ENCODE measurements around the gene SNAPIN. TPM values are rescaled to one million over a fixed set of nuclear protein-coding genes. Genes with fewer than 3 reads are reported as not detected.
A peak's percentile ranks its signal among the peaks of the same experiment; 100 is the strongest.

SNAPIN gene
- total and polyA plus RNA-seq, 9 of the 15 experiments (the other 6 are each of a cell fraction or from before 2014, with no cell fraction given), result 11.2 to 43.9 (median 32.3) TPM

- Histone ChIP-seq H4K20me1 (replicated peaks; ENCODE audit: control insufficient read depth, insufficient read depth, low read length) (no peaks in the 10 kb centered on the region; the same call in 1 of the 2 replicates), H3K4me2 (ENCODE audit: insufficient read depth, low read length) (peak overlapping the region; percentile 88), H3K9me3 (replicated peaks; ENCODE audit: control insufficient read depth, insufficient read depth, low read depth, low read length) (no peaks in the 10 kb centered on the region), H2AFZ (ENCODE audit: low read depth, low read length) (no peak overlapping the region), H3K9ac (ENCODE audit: insufficient read depth in 1 of 2, low read depth in 2 of 2, low read length in 2 of 2) (peak overlapping the region; percentile 90 to 100), H3K36me3 (ENCODE audit: control insufficient read depth, insufficient read depth, low read length) (peaks cover 54% of the 10 kb centered on the region), H3K79me2 (ENCODE audit: control insufficient read depth, insufficient read depth, low read length) (peaks cover 56% of the 10 kb centered on the region), H3K27me3 (ENCODE audit: control insufficient read depth in 2 of 2, insufficient read depth in 2 of 2, low read length in 2 of 2) (no peaks in the 10 kb centered on the region), H3K9me1 (ENCODE audit: control insufficient read depth, insufficient read depth, low read length) (no peaks in the 10 kb centered on the region), H3K4me1 (replicated peaks in 1 of 2; ENCODE audit: control insufficient read depth in 2 of 2, insufficient read depth in 2 of 2, low read length in 2 of 2) (peaks cover 10 to 13% of the 10 kb centered on the region in 2 experiments; a peak in 4 of 5 replicates), H3K27ac (ENCODE audit: extremely low read depth, low read depth, low read length) (0 out of 3 replicates have a peak overlapping the region, but pooled peaks have one; percentile 6), H3K4me3 (peak overlapping the region; percentile 89)
- FAIRE-seq (no peak), DNase-seq (ENCODE audit: extremely low read depth in 1 of 4, low spot score in 3 of 4) (no peak), ATAC-seq (no peak)
- TF ChIP-seq, protein P1, sequence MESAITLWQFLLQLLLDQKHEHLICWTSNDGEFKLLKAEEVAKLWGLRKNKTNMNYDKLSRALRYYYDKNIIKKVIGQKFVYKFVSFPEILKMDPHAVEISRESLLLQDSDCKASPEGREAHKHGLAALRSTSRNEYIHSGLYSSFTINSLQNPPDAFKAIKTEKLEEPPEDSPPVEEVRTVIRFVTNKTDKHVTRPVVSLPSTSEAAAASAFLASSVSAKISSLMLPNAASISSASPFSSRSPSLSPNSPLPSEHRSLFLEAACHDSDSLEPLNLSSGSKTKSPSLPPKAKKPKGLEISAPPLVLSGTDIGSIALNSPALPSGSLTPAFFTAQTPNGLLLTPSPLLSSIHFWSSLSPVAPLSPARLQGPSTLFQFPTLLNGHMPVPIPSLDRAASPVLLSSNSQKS (CRISPR knock-in tag; IDR thresholded peaks at IDR 0.05), result no peak
- TF ChIP-seq, protein P2, sequence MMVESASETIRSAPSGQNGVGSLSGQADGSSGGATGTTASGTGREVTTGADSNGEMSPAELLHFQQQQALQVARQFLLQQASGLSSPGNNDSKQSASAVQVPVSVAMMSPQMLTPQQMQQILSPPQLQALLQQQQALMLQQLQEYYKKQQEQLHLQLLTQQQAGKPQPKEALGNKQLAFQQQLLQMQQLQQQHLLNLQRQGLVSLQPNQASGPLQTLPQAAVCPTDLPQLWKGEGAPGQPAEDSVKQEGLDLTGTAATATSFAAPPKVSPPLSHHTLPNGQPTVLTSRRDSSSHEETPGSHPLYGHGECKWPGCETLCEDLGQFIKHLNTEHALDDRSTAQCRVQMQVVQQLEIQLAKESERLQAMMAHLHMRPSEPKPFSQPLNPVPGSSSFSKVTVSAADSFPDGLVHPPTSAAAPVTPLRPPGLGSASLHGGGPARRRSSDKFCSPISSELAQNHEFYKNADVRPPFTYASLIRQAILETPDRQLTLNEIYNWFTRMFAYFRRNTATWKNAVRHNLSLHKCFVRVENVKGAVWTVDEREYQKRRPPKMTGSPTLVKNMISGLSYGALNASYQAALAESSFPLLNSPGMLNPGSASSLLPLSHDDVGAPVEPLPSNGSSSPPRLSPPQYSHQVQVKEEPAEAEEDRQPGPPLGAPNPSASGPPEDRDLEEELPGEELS (CRISPR knock-in tag; IDR thresholded peaks at IDR 0.05; ENCODE audit: borderline replicate concordance), result no peak
- TF ChIP-seq RBFOX2 (IDR thresholded peaks at IDR 0.05; ENCODE audit: low read depth, low read length), result peak; percentile 6; the same call in 1 of the 2 replicates
- no peak for TF ChIP-seq RBM25 (IDR thresholded peaks at IDR 0.05; ENCODE audit: low read depth, low read length, severe bottlenecking)
- no peak for TF ChIP-seq TAF9B (IDR thresholded peaks at IDR 0.05; ENCODE audit: partially characterized antibody)
- TF ChIP-seq, protein P3, sequence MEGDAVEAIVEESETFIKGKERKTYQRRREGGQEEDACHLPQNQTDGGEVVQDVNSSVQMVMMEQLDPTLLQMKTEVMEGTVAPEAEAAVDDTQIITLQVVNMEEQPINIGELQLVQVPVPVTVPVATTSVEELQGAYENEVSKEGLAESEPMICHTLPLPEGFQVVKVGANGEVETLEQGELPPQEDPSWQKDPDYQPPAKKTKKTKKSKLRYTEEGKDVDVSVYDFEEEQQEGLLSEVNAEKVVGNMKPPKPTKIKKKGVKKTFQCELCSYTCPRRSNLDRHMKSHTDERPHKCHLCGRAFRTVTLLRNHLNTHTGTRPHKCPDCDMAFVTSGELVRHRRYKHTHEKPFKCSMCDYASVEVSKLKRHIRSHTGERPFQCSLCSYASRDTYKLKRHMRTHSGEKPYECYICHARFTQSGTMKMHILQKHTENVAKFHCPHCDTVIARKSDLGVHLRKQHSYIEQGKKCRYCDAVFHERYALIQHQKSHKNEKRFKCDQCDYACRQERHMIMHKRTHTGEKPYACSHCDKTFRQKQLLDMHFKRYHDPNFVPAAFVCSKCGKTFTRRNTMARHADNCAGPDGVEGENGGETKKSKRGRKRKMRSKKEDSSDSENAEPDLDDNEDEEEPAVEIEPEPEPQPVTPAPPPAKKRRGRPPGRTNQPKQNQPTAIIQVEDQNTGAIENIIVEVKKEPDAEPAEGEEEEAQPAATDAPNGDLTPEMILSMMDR (IDR thresholded peaks at IDR 0.05 in 2 of 3, conservative IDR thresholded peaks at IDR 0.05 in 1 of 3; ENCODE audit: insufficient read depth in 2 of 3, low read depth in 1 of 3, low read length in 3 of 3), result no peak
- TF ChIP-seq ZNF121 (CRISPR knock-in tag; conservative IDR thresholded peaks at IDR 0.05), result no peak
- no peak for TF ChIP-seq STAT5A (IDR thresholded peaks at IDR 0.05; ENCODE audit: borderline replicate concordance, low read length)
- ChIA-PET CTCF (ENCODE audit: low intra/inter-chr PET ratio) (no interaction called here), POLR2A (interaction anchor here (0.6 to 11.6 kb wide), 4 partner anchors 14 to 351 kb away, joined by 3 to 205 read pairs (median 10); no protein-coding TSS in a partner anchor)
- WGBS (ENCODE audit: insufficient coverage, low coverage, missing lambda C conversion rate), result 68% methylated on average over 7 of the region's 7 CpGs
- intact Hi-C loops (cut with micrococcal nuclease), result no loop called here
- no TSS peak for BruUV-seq (replicated peaks)
- in situ Hi-C loops (cut with MboI), result no loop called here
Measured at GRCh38 chr1:153635872-153636271, 22.6 kb upstream of the SNAPIN start.

Data from K562 (cell line).